ENCODE results near the gene FBRS. TPM values are rescaled to one million over a fixed set of nuclear protein-coding genes. Genes with fewer than 3 reads are reported as not detected.

Gene FBRS
- total RNA-seq, 1 experiment from 2014 or later = 16.8 TPM

GRCh38 chr16:30665155-30665829, 7.1 kb downstream of the FBRS start:
- Histone ChIP-seq H3K4me2 (ENCODE audit: insufficient read depth, insufficient read length, low read length) (no peak overlapping the region), H2BK20ac (ENCODE audit: low read depth, low read length, poor library complexity, severe bottlenecking) (no peak overlapping the region), H3K23me2 (ENCODE audit: insufficient read length, low read depth, low read length, poor library complexity, severe bottlenecking) (peaks cover 5% of the 10 kb centered on the region), H3K23ac (ENCODE audit: insufficient read length, low read depth, low read length) (no peak overlapping the region), H3K4me1 (ENCODE audit: insufficient read depth, low read length) (no peaks in the 10 kb centered on the region), H2BK120ac (ENCODE audit: low read depth, low read length, poor library complexity, severe bottlenecking) (no peak overlapping the region), H3K9me3 (ENCODE audit: control insufficient read depth, low read depth, low read length) (no peaks in the 10 kb centered on the region), H3K27ac (ENCODE audit: insufficient read length, low read depth, low read length) (no peak overlapping the region), H3K4ac (ENCODE audit: low read depth, low read length) (no peak overlapping the region), H2BK12ac (ENCODE audit: insufficient read length, low read depth, low read length) (no peak overlapping the region), H3K9ac (ENCODE audit: extremely low read depth, insufficient read length, low read length) (no peak overlapping the region), H4K91ac (ENCODE audit: insufficient read length, low read depth, low read length) (no peak overlapping the region), H3K79me2 (ENCODE audit: insufficient read depth, low read length) (no peaks in the 10 kb centered on the region), H3K27me3 (ENCODE audit: insufficient read depth, low read length) (peaks cover 22% of the 10 kb centered on the region; the same call in 1 of the 2 replicates), H3K18ac (ENCODE audit: insufficient read length, low read depth, low read length) (no peak overlapping the region), H2AK5ac (ENCODE audit: insufficient read length, low read length) (no peak overlapping the region), H4K20me1 (ENCODE audit: control insufficient read depth, insufficient read depth, insufficient read length) (no peaks in the 10 kb centered on the region), H2AFZ (ENCODE audit: low read length) (no peak overlapping the region), H4K5ac (ENCODE audit: insufficient read length, low read depth, low read length) (no peak overlapping the region), H3K79me1 (ENCODE audit: insufficient read depth, low read depth, low read length, poor library complexity, severe bottlenecking) (no peaks in the 10 kb centered on the region), H4K8ac (replicated peaks; ENCODE audit: insufficient read length, low read depth, low read length) (no peak overlapping the region), H2BK5ac (ENCODE audit: insufficient read length, low read length) (no peak overlapping the region), H3K14ac (ENCODE audit: insufficient read depth, low read length) (no peak overlapping the region), H3T11ph (ENCODE audit: low read length) (no peak overlapping the region), H2BK15ac (ENCODE audit: low read depth, low read length) (no peak overlapping the region), H3K56ac (ENCODE audit: insufficient read length, low read depth, low read length) (no peak overlapping the region)
- no peak overlapping the region for H3K27ac Mint-ChIP-seq
- H3K36me3 Mint-ChIP-seq (ENCODE audit: insufficient read depth in 1 of 3, low read depth in 3 of 3) = peaks cover 27 to 72% (median 62%) of the 10 kb centered on the region in 3 experiments
- 0 out of 5 replicates have a peak overlapping the region, but pooled peaks of 1 of the 2 experiments have one; percentile 29 for H3K4me3 Mint-ChIP-seq
- TF ChIP-seq CTCF (conservative IDR thresholded peaks at IDR 0.05) = no peak
- peaks cover 87% of the 10 kb centered on the region for H3K27me3 Mint-ChIP-seq (ENCODE audit: low read depth)
- no CpG with 5 or more reads among the region's 22 CpGs for WGBS (ENCODE audit: extremely low coverage, insufficient read length, low lambda C conversion rate)
- peaks cover 0 to 4% of the 10 kb centered on the region in 2 experiments; a peak in 1 of 4 replicates for H3K4me1 Mint-ChIP-seq
- no peak for DNase-seq
- H3K9me3 Mint-ChIP-seq = no peaks in the 10 kb centered on the region

All from H9 (cell line).